Neural cell (in vitro differentiated cells): ENCODE data around the gene MSLN. TPM values are rescaled to one million over a fixed set of nuclear protein-coding genes. Genes with fewer than 3 reads are reported as not detected.
"Not testable (repeated sequence)": the region's sequence is repeated elsewhere in the genome, so short reads cannot be mapped to it uniquely, and the experiment has no call there.

ENCODE experiments used
- H2AFZ ChIP-seq: fragments of 200-600, 300-800 bp; sonication (generic), shearing (Covaris generic); 2 replicates; pipeline ENCODE4 v1.6.0; 2014; ENCODE audit warnings: low read depth, mild to moderate bottlenecking, antibody characterized with exemption, low read length, moderate library complexity
- H3F3A ChIP-seq: fragments of 200-600 bp; shearing (Covaris generic); 2 replicates; pipeline ENCODE4 v1.6.1; 2016; ENCODE audit warnings: mild to moderate bottlenecking, moderate library complexity, mixed read lengths, antibody characterized with exemption, low read length; ENCODE audit not compliant: insufficient read depth, poor library complexity, severe bottlenecking
- H3K27ac ChIP-seq: fragments of 200-600, 300-800 bp; sonication (generic), shearing (Covaris generic); 2 replicates; pipeline ENCODE4 v1.5.1; 2014; ENCODE audit warnings: mild to moderate bottlenecking, low read length, moderate library complexity
- H3K27me3 ChIP-seq: fragments of 300-800, 200-600 bp; sonication (generic), shearing (Covaris generic); 2 replicates; pipeline ENCODE4 v1.6.0; 2014; ENCODE audit warnings: mild to moderate bottlenecking, low read depth, low read length, moderate library complexity; ENCODE audit not compliant: insufficient read depth
- H3K36me3 ChIP-seq: fragments of 300-800, 200-600 bp; sonication (generic), shearing (Covaris generic); 2 replicates; pipeline ENCODE4 v1.5.1; 2014; ENCODE audit warnings: mild to moderate bottlenecking, antibody characterized with exemption, low read length, moderate library complexity; ENCODE audit not compliant: insufficient read depth
- H3K4me2 ChIP-seq: fragments of 300-800, 200-600 bp; sonication (generic), shearing (Covaris generic); 2 replicates; pipeline ENCODE4 v1.6.0; 2014; ENCODE audit warnings: mild to moderate bottlenecking, low read length
- H3K4me3 ChIP-seq: fragments of 300-800, 200-600 bp; sonication (generic), shearing (Covaris generic); 2 replicates; pipeline ENCODE4 v1.5.1; 2014; ENCODE audit warnings: mild to moderate bottlenecking, low read length, moderate library complexity
- H3K79me2 ChIP-seq: fragments of 200-600 bp; shearing (Covaris generic); replicated peaks from 2 replicates; pipeline ENCODE4 v1.6.0; 2014; ENCODE audit warnings: mild to moderate bottlenecking, low read length, moderate library complexity; ENCODE audit not compliant: insufficient read depth
- H3K9ac ChIP-seq: fragments of 300-800, 200-600 bp; sonication (generic), shearing (Covaris generic); 2 replicates; pipeline ENCODE4 v1.6.1; 2016; ENCODE audit warnings: mild to moderate bottlenecking, low read length, mixed read lengths
- H3K9me2 ChIP-seq: fragments of 200-600 bp; shearing (Covaris generic); 2 replicates; pipeline ENCODE4 v1.6.1; 2016; ENCODE audit warnings: mild to moderate bottlenecking, low read length, mixed read lengths; ENCODE audit not compliant: insufficient read depth
- H3K9me3 ChIP-seq: fragments of 200-600, 300-800 bp; sonication (generic), shearing (Covaris generic); 2 replicates; pipeline ENCODE4 v1.6.1; 2016; ENCODE audit warnings: mild to moderate bottlenecking, mixed run types, low read length, moderate library complexity, mixed read lengths
- H4K20me1 ChIP-seq: fragments of 200-600 bp; shearing (Covaris generic); 2 replicates; pipeline ENCODE4 v1.6.1; 2016; ENCODE audit warnings: mild to moderate bottlenecking, mixed run types; ENCODE audit not compliant: insufficient read depth
- CTCF ChIP-seq: fragments of 450-650 bp; IDR thresholded peaks from 2 replicates; pipeline ENCODE4 v1.5.1; 2014; ENCODE audit warnings: antibody characterized with exemption, mild to moderate bottlenecking, moderate library complexity; ENCODE audit not compliant: poor library complexity, severe bottlenecking
- EP300 ChIP-seq: fragments of 450-650 bp; conservative IDR thresholded peaks from 2 replicates; pipeline ENCODE4 v1.6.1; 2014; ENCODE audit warnings: antibody characterized with exemption, mild to moderate bottlenecking, moderate library complexity; ENCODE audit not compliant: poor library complexity, severe bottlenecking
- EZH2 ChIP-seq: fragments of 200-600, 300-800 bp; shearing (Covaris generic), sonication (generic); IDR thresholded peaks from 2 replicates; pipeline ENCODE4 v1.6.1; 2014; ENCODE audit warnings: antibody characterized with exemption, low read length, borderline replicate concordance, mild to moderate bottlenecking; ENCODE audit not compliant: insufficient read depth, poor library complexity, severe bottlenecking
- MXI1 ChIP-seq: fragments of 450-650 bp; conservative IDR thresholded peaks from 2 replicates; pipeline ENCODE4 v1.6.1; 2014; ENCODE audit warnings: antibody characterized with exemption, mild to moderate bottlenecking; ENCODE audit not compliant: poor library complexity, severe bottlenecking
- POLR2AphosphoS5 ChIP-seq: IDR thresholded peaks from 2 replicates; pipeline ENCODE4 v1.6.1; 2012
- RAD21 ChIP-seq: fragments of 450-650 bp; conservative IDR thresholded peaks from 2 replicates; pipeline ENCODE4 v1.6.1; 2014; ENCODE audit warnings: antibody characterized with exemption, mild to moderate bottlenecking, moderate library complexity
- REST ChIP-seq: IDR thresholded peaks from 2 replicates; pipeline ENCODE4 v1.6.1; 2012; ENCODE audit warnings: borderline replicate concordance
- SMC3 ChIP-seq: fragments of 450-650 bp; conservative IDR thresholded peaks from 2 replicates; pipeline ENCODE4 v1.6.1; 2014; ENCODE audit warnings: antibody characterized with exemption, mild to moderate bottlenecking, moderate library complexity; ENCODE audit not compliant: poor library complexity
- TAF1 ChIP-seq: IDR thresholded peaks from 2 replicates; pipeline ENCODE4 v1.6.1; 2012; ENCODE audit warnings: low read depth
- polyA plus RNA-seq: library from polyadenylated mRNA; depleted of rRNA; stranded (reverse); fragments of >200 nt; gene quantifications from 2 replicates; pipeline ENCODE4 v1.2.3, GENCODE V29; 2014

The MSLN gene
- polyA plus RNA-seq, 1 donor from 2014 or later = 0.63 TPM

- H4K20me1 ChIP-seq = no peaks in the 10 kb centered on the region
- H3K9me2 ChIP-seq = no peaks in the 10 kb centered on the region
- no peaks in the 10 kb centered on the region for H3K79me2 ChIP-seq
- TF ChIP-seq RAD21 (no peak), TAF1 (no peak), EP300 (no peak), SMC3 (no peak), REST (no peak), EZH2 (no peak), CTCF (no peak), MXI1 (no peak), POLR2AphosphoS5 (no peak)
- no peak overlapping the region for H3K9ac ChIP-seq
- no peaks in the 10 kb centered on the region for H3K9me3 ChIP-seq
- H3K27me3 ChIP-seq = no peaks in the 10 kb centered on the region
- H3K36me3 ChIP-seq = no peaks in the 10 kb centered on the region
- H3K4me3 ChIP-seq = no peak overlapping the region
- H3F3A ChIP-seq = no peaks in the 10 kb centered on the region
- H2AFZ ChIP-seq = no peak overlapping the region
- no peak overlapping the region for H3K27ac ChIP-seq
- no peak overlapping the region for H3K4me2 ChIP-seq
Measured at GRCh38 chr16:774086-775001, 13.8 kb downstream of the MSLN start.

GRCh38 chr16:775236-775796 is 14.8 kb downstream of the MSLN start:
- H2AFZ ChIP-seq = no peak overlapping the region
- no peaks in the 10 kb centered on the region for H3K79me2 ChIP-seq
- no peaks in the 10 kb centered on the region for H3F3A ChIP-seq
- H3K27me3 ChIP-seq = no peaks in the 10 kb centered on the region
- no peaks in the 10 kb centered on the region for H3K9me2 ChIP-seq
- no peak overlapping the region for H3K4me3 ChIP-seq
- H3K27ac ChIP-seq = no peak overlapping the region
- H3K36me3 ChIP-seq = no peaks in the 10 kb centered on the region
- H3K4me2 ChIP-seq = no peak overlapping the region
- no peak overlapping the region for H3K9ac ChIP-seq
- H3K9me3 ChIP-seq = no peaks in the 10 kb centered on the region
- TF ChIP-seq CTCF (no peak), TAF1 (no peak), RAD21 (no peak), SMC3 (no peak), REST (no peak), MXI1 (no peak), EZH2 (no peak), EP300 (no peak), POLR2AphosphoS5 (no peak)
- H4K20me1 ChIP-seq = no peaks in the 10 kb centered on the region

GRCh38 chr16:776298-776697 is 15.8 kb downstream of the MSLN start:
- not testable (repeated sequence) for H3K4me2 ChIP-seq, H4K20me1 ChIP-seq, H3K4me3 ChIP-seq, H3K27ac ChIP-seq, H3F3A ChIP-seq, H3K9me2 ChIP-seq, H3K9me3 ChIP-seq, H3K79me2 ChIP-seq, H3K9ac ChIP-seq, H3K36me3 ChIP-seq, H2AFZ ChIP-seq, H3K27me3 ChIP-seq
